ENCODE results near the gene CDKL5.

CDKL5 gene

DNA sequence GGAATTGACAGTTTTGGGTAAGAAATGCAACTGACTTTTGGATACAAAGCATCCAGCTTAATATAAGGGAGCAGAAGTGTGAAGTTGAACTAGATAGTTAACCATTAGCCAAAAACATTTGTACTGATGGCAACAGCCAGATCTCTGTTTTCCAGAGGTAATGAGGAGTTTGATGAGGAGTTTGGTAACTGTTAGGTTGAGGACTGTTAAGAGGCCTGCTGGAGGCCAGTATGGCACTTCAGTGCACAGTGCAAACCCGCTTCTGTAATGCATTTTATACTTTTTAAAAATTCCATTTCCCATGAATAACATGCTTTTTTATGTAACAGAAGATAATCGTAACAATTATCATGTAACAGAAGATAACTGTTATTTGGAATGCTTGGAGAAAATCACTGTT, 30.0 kb downstream of the CDKL5 start:
- H3K9ac ChIP-seq (ENCODE audit: low read length): no peak overlapping the region
- H3K4me3 ChIP-seq (ENCODE audit: low read length): no peak overlapping the region
- H3K27ac ChIP-seq (ENCODE audit: low read length): no peak overlapping the region
- no peaks in the 10 kb centered on the region for H4K20me1 ChIP-seq (ENCODE audit: insufficient read depth, low read length)
- H3K79me2 ChIP-seq (ENCODE audit: low read length): no peaks in the 10 kb centered on the region
- H3K9me3 ChIP-seq (ENCODE audit: insufficient read depth, low read length): no peaks in the 10 kb centered on the region
- no peak overlapping the region for H2AFZ ChIP-seq (ENCODE audit: low read depth, low read length)
- no peaks in the 10 kb centered on the region for H3K36me3 ChIP-seq (replicated peaks; ENCODE audit: low read depth, low read length)
- TF ChIP-seq EZH2phosphoT487 (IDR thresholded peaks at IDR 0.05; ENCODE audit: low read depth): no peak
- TF ChIP-seq, protein P1, sequence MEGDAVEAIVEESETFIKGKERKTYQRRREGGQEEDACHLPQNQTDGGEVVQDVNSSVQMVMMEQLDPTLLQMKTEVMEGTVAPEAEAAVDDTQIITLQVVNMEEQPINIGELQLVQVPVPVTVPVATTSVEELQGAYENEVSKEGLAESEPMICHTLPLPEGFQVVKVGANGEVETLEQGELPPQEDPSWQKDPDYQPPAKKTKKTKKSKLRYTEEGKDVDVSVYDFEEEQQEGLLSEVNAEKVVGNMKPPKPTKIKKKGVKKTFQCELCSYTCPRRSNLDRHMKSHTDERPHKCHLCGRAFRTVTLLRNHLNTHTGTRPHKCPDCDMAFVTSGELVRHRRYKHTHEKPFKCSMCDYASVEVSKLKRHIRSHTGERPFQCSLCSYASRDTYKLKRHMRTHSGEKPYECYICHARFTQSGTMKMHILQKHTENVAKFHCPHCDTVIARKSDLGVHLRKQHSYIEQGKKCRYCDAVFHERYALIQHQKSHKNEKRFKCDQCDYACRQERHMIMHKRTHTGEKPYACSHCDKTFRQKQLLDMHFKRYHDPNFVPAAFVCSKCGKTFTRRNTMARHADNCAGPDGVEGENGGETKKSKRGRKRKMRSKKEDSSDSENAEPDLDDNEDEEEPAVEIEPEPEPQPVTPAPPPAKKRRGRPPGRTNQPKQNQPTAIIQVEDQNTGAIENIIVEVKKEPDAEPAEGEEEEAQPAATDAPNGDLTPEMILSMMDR (IDR thresholded peaks at IDR 0.05; ENCODE audit: low read depth, low read length): no peak
- no peaks in the 10 kb centered on the region for H3K4me1 ChIP-seq (ENCODE audit: low read length)
- H3K27me3 ChIP-seq (ENCODE audit: low read depth, low read length): no peaks in the 10 kb centered on the region
- H3K4me2 ChIP-seq (ENCODE audit: low read length): no peak overlapping the region

DNA sequence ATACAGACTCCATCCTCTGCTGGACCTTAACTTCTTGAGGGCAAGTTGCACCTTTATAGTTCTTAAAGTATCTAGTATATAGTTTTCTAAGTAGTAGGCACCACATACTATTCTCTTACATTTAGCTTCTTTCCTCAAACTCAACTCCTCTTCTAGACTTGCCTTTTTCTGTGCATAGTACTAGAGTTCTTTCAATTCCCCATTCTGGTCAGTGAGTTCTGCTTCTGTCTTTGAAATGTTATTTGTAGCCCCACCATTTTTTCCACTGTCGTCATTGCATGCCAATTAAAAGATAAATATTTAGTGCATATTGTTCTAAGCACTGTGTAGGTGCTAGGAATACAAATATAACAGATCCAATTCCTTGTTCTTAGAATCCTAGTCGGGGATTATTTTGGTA, 31.6 kb downstream of the CDKL5 start:
- H3K27me3 ChIP-seq (ENCODE audit: low read depth, low read length): no peaks in the 10 kb centered on the region
- no peaks in the 10 kb centered on the region for H3K79me2 ChIP-seq (ENCODE audit: low read length)
- no peak overlapping the region for H2AFZ ChIP-seq (ENCODE audit: low read depth, low read length)
- no peak overlapping the region for H3K9ac ChIP-seq (ENCODE audit: low read length)
- H3K36me3 ChIP-seq (replicated peaks; ENCODE audit: low read depth, low read length): no peaks in the 10 kb centered on the region
- no peak for TF ChIP-seq EZH2phosphoT487 (IDR thresholded peaks at IDR 0.05; ENCODE audit: low read depth)
- TF ChIP-seq, protein P1 (IDR thresholded peaks at IDR 0.05; ENCODE audit: low read depth, low read length): no peak
- no peak overlapping the region for H3K27ac ChIP-seq (ENCODE audit: low read length)
- no peak overlapping the region for H3K4me3 ChIP-seq (ENCODE audit: low read length)
- no peaks in the 10 kb centered on the region for H3K9me3 ChIP-seq (ENCODE audit: insufficient read depth, low read length)
- no peaks in the 10 kb centered on the region for H3K4me1 ChIP-seq (ENCODE audit: low read length)
- no peaks in the 10 kb centered on the region for H4K20me1 ChIP-seq (ENCODE audit: insufficient read depth, low read length)
- H3K4me2 ChIP-seq (ENCODE audit: low read length): no peak overlapping the region

DNA sequence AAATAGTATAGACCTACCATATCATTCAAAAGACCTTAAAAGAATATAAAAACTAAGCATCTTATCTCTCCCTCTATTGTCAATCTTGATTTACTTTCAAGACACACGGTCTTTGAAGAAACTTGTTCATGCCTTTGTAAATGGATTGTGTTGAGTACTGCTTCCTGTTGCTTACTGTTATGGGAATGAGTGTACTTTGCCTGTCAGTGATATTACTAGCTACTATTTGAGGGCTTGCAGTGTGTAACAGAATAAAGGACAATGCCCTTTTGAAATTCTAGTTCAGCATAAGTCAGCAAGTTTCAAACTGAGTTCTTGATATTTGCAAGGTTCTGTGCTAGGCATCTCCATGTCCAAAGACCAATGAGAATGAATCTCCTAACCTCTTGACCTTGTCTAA, 36.0 kb downstream of the CDKL5 start:
- TF ChIP-seq, protein P1 (IDR thresholded peaks at IDR 0.05; ENCODE audit: low read depth, low read length): no peak
- no peak for TF ChIP-seq EZH2phosphoT487 (IDR thresholded peaks at IDR 0.05; ENCODE audit: low read depth)
- H3K36me3 ChIP-seq (replicated peaks; ENCODE audit: low read depth, low read length): no peaks in the 10 kb centered on the region
- no peaks in the 10 kb centered on the region for H3K4me1 ChIP-seq (ENCODE audit: low read length)
- H3K9me3 ChIP-seq (ENCODE audit: insufficient read depth, low read length): no peaks in the 10 kb centered on the region
- H3K9ac ChIP-seq (ENCODE audit: low read length): no peak overlapping the region
- no peak overlapping the region for H3K4me2 ChIP-seq (ENCODE audit: low read length)
- H3K79me2 ChIP-seq (ENCODE audit: low read length): no peaks in the 10 kb centered on the region
- H4K20me1 ChIP-seq (ENCODE audit: insufficient read depth, low read length): no peaks in the 10 kb centered on the region
- H3K27ac ChIP-seq (ENCODE audit: low read length): no peak overlapping the region
- no peak overlapping the region for H3K4me3 ChIP-seq (ENCODE audit: low read length)
- H2AFZ ChIP-seq (ENCODE audit: low read depth, low read length): no peak overlapping the region
- H3K27me3 ChIP-seq (ENCODE audit: low read depth, low read length): no peaks in the 10 kb centered on the region

DNA sequence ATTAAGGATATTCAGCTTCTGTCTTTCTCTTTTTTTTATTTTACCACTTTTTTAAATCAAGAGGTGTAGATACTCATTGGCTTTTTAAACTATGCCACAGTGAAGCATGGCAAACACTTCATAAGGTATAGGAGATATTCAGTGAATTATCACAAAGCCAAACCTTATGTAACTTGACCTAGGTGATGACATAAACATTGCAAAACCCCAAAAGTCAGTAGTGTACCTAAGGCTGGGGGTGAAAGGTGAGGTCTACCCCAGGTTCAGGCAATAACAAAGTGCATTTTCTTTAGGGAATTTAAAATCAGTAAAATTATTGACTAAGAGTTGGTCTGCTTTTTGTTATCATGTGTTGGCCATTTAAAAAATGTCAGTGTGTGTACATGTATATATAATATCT, 39.1 kb downstream of the CDKL5 start:
- no peak overlapping the region for H3K4me2 ChIP-seq (ENCODE audit: low read length)
- H3K9me3 ChIP-seq (ENCODE audit: insufficient read depth, low read length): no peaks in the 10 kb centered on the region
- H3K36me3 ChIP-seq (replicated peaks; ENCODE audit: low read depth, low read length): no peaks in the 10 kb centered on the region
- H3K27me3 ChIP-seq (ENCODE audit: low read depth, low read length): no peaks in the 10 kb centered on the region
- TF ChIP-seq EZH2phosphoT487 (IDR thresholded peaks at IDR 0.05; ENCODE audit: low read depth): no peak
- TF ChIP-seq, protein P1 (IDR thresholded peaks at IDR 0.05; ENCODE audit: low read depth, low read length): no peak
- H4K20me1 ChIP-seq (ENCODE audit: insufficient read depth, low read length): no peaks in the 10 kb centered on the region
- H2AFZ ChIP-seq (ENCODE audit: low read depth, low read length): no peak overlapping the region
- H3K79me2 ChIP-seq (ENCODE audit: low read length): no peaks in the 10 kb centered on the region
- H3K4me1 ChIP-seq (ENCODE audit: low read length): peaks cover 10% of the 10 kb centered on the region
- H3K27ac ChIP-seq (ENCODE audit: low read length): no peak overlapping the region
- H3K4me3 ChIP-seq (ENCODE audit: low read length): no peak overlapping the region
- H3K9ac ChIP-seq (ENCODE audit: low read length): no peak overlapping the region

All from OCI-LY3 (cell line).